NCI-H69 (cell line): Measurements from ENCODE around the gene PFDN6.
A peak's percentile ranks its signal among the peaks of the same experiment; 100 is the strongest.
"Not testable (repeated sequence)": the region's sequence is repeated elsewhere in the genome, so short reads cannot be mapped to it uniquely, and the experiment has no call there.

ENCODE experiments used
- DNase-seq: peaks from one replicate; lab custom pipeline; 2025; lab: John Stamatoyannopoulos, UW

The PFDN6 gene

DNA sequence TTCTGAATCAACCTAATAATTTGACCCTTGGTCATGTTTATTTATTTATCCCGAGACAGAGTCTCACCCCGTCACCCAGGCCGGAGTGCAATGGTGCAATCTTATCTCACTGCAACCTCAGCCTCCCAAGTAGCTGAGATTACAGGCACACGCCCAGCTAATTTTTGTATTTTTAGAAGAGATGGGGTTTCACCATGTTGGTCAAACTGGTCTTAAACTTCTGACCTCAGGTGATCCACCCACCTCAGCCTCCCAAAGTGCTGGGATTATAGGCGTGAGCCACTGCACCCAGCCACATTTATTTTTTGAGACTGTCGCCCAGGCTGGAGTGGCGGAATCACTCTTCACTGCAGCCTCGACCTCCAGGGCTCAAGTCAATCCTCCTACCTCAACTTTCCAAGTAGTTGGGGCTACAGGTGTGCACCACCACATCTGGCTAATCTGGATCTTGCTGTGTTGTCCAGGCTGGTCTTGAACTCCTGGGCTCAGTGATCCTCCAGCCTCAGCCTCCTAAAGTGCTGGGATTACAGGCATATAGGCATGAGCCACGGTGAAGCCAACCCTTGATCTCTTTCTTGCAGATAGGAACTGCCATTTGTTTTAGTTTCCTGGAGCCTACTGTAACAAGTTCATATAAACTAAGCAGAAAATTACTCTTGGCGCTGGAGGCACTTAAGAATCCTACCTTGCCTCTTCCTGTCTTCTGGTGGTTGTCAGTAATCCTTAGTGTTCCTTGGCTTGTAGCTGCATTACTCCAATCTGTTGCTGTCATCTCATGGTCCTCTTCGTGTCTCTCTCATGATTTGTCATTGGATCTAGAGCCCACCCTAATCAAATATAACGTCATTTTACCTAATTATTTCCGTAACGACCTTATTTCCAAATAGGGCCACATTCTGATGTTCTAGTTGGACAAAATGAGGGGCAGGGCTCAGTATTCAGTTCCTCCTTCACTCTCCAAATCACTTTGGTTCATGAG, 15.2 kb upstream of the PFDN6 start:
- no peak for DNase-seq

DNA sequence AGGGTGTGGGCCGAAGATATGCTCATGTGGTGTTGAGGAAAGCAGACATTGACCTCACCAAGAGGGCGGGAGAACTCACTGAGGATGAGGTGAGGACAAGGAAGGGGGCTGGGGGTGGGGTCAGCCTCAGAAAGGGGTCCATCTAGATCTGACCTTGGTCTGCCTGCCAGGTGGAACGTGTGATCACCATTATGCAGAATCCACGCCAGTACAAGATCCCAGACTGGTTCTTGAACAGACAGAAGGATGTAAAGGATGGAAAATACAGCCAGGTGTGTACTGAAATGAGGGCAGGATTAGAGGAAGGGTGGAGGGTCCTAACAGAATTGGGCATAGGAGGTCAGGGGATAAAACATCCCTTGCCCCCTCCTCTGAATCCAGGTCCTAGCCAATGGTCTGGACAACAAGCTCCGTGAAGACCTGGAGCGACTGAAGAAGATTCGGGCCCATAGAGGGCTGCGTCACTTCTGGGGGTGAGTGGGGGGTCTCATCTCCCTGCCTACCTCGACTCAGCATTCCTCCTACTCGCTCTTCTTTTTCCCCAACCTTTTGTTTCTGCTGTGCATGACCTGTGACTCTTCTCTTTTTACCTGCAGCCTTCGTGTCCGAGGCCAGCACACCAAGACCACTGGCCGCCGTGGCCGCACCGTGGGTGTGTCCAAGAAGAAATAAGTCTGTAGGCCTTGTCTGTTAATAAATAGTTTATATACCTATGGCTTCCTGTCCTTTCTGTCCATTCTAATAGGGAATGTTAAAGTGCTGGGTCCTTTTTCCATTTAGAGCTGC, 13.4 kb upstream of the PFDN6 start:
- DNase-seq = not testable (repeated sequence)

DNA sequence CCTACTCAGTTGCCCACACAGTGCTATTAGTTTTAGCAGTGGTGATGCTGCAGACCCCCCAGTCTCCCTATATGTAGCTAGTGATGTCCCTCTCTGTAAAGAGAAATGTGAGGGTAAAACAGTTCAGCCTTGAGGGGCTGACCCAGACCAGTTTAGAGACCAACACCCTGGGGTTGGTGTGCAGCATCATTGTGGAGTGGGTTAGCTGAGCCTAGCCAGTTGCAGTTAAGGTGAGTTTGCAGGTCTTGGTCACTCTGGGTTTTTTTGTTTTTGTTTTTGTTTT, 12.9 kb upstream of the PFDN6 start:
- no peak for DNase-seq

DNA sequence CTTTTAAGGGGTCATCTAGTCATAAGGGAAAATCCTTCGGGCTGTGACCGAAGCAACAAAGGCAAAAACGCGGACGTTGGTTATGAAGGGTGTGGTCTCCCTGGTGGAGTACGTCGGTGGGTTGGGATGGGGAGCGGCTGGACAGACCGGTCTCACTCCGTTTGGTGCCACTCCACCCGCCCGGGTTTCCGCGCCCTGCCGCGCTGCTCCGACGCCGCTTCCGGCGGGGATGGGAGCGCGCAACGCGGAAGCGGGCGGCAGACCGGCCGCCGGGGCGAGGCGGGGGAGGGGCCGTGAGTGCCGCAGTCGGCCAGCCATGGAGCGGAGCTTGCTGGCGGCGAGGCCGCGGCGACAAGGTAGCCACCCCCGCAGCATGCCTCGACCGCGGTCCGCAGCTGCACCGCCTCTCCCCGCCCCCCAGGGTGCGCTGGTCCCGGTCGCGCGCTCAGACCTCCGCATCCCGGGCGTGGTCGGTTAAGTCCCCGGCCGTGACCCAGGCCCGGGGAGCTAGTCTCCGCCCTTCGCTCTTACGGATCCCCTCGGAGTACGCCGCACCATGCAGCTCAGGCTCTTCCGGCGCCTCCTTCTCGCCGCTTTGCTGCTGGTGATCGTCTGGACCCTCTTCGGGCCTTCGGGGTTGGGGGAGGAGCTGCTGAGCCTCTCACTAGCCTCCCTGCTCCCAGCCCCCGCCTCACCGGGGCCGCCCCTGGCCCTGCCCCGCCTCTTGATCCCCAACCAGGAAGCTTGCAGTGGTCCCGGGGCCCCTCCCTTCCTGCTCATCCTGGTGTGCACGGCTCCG, 12.3 kb upstream of the PFDN6 start, which contains the start of gene B3GALT4:
Gene B3GALT4 (plus strand): TSS at position 260 of the 799 bp plus-strand sequence. CDS start 297 bp downstream, at position 557.
- DNase-seq = peak; percentile 90

DNA sequence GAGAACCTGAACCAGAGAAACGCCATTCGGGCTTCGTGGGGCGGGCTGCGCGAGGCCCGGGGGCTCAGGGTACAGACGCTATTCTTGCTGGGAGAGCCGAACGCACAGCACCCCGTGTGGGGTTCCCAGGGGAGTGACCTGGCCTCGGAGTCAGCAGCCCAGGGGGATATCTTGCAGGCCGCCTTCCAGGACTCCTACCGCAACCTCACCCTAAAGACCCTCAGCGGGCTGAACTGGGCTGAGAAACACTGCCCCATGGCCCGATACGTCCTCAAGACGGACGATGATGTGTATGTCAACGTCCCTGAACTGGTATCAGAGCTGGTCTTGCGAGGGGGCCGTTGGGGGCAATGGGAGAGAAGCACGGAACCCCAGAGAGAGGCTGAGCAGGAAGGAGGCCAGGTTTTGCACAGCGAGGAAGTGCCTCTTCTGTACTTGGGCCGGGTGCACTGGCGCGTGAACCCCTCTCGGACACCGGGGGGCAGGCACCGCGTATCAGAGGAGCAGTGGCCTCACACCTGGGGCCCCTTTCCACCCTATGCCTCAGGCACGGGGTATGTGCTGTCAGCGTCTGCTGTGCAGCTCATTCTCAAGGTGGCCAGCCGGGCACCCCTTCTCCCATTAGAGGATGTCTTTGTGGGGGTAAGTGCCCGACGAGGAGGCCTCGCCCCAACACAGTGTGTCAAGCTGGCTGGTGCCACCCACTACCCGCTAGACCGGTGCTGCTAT, 11.6 kb upstream of the PFDN6 start:
- peak; percentile 30 for DNase-seq

DNA sequence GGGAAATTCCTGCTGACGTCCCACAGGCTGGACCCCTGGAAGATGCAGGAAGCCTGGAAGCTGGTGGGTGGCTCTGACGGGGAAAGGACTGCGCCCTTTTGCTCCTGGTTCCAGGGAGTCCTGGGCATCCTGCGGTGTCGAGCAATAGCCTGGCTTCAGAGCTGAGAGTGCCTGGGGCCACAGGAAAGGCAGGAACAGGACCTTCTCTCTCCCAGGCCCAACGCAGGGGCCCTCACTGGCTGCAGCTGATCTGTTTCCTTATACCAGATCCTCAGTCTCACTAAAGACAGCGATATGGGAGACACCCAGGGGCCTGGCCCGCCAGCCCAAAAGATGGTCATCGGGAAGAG, 11.0 kb upstream of the PFDN6 start:
- no peak for DNase-seq

DNA sequence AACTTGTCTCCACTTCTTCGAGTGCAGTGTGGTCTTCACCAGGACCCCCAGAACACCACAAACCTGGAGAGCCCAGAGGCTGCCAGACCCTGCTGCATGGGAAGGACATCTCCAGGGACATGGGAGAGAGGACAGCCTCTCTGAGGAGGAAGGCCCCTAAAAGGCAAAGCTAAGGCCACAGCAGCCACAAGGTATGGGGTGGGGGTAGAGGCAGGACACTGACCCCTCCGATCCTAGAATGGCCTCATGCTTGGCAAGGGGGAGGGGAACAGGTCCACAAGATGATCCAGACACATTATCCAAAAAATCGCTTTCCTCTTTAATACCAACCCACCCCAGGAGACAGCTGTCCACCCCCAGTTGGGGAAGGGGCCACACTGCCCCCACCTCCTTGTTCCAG, 10.6 kb upstream of the PFDN6 start:
- DNase-seq = no peak

DNA sequence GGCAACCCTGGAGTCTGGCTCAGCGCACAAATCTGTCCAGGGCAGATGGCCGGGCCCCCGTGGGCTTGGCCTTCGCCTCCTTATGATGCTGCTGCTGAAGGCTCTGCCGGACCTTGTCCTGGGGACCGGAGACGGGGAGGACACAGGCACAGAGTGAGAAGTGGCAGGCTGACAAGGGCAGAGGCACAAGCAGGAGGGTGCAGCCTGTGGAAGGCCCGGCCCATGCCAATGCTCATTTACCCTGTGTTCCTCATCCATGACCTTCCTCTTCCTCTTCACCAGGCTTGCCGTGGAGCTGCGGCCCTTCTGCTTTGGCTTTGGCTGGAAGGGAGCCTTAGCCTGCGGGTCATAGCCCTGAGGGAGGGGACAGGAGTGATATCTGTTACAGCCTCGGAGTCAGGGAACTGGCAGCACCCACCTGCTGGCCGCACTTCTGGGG, 10.1 kb upstream of the PFDN6 start:
- DNase-seq = no peak

DNA sequence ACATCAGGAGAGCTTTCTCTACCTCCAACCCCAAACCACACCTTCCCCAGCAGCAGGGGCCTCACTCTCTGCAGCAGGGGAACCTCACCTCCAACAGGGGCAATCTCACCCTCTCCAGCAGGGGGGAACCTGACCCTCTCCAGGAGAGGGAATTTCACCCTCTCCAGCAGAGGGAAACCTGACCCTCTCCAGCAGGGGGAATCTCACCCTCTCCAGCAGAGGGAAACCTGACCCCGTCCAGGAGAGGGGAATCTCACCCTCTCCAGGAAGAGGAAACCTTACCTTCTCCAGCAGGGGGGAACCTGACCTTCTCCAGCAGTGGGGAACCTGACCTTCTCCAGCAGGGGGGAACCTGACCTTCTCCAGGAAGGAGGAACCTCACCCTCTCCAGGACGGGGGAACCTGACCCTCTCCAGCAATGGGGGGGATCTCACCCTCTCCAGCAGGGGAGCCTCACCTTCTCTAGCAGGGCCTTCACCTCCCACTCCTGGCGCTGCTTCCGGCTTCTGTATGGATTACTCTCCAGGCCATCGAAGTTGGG, 9.4 kb upstream of the PFDN6 start:
- DNase-seq = peak; percentile 57

DNA sequence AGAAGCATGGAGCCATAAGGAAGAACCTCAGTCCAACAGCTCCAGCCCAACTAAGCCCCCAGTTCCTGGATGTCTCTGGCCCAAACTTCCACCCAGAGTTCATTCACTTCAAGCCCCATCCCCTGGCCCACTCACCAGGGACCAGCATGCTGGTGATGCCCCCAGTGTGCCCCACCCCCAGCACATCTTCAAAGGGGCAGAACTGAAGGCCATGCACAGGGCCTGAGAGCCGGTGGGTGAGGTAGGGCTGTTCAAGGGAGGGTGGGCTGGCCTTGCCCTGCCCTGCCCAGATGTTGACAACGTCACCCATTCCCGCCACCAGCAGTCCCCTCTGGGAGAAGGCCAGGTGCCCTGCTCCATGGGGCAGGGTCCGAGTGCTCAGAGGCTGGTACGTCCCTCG, 8.9 kb upstream of the PFDN6 start:
- no peak for DNase-seq

DNA sequence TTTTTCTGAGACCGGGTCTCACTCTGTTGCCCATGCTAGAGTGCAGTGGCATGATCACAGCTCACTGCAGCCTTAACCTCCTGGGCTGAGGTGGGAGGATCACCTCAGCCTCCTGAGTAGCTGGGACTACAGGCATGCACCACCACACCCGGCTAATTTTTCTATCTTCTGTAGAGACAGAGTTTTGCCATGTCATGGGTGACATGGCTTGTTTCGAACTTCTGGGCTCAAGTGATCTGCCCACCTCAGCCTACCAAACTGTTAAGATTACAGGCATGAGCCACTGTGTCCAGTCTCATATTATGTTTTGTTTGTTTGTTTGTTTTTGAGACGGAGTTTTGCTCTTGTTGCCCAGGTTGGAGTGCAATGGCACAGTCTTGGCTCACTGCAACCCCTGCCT, 4.2 kb upstream of the PFDN6 start:
- not testable (repeated sequence) for DNase-seq

DNA sequence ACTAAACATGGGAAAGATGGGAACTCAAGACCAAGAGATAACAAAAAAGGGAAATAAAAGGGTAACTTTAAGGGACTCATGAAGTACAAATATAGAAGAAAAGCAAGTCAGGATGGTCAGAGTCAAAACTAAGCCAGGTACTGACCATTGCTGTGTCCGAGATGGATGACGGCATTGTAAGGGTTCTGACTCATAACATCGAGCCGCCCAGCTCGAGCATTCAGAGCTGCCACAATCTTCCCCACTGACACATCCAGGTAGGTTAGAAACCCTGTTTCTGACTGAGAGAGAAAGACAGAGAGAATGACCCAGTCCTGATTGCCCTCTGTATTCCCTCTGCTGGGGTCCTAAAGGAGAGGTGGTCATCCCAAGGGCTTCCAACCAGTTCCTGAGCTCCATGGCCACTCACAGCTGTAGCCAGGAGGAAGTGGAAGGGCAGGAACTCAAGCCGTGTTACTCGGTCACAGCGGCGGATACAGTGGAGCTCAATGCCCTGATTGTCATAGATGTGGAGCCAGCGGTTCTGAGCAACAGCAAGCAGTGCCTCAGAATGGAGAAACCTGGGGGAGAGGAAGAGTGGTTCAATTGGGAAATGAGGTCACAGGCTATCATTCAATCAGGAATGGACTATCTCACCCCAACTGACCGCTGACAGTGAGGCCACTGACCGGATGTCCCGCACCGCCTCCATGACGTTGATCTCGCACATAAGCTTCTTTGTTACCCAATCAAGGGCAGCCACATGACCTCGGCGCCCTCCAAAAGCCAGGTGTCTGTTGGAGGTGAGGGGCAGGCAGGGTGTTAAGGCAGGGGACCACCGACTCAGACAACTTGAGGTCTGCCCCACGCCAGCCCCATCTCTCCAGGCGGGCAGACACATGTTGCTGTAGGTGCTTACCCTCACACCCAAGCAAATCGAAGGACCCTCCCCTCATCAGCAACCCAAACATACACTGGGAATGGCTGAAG, 2.2 kb upstream of the PFDN6 start:
- DNase-seq = no peak

DNA sequence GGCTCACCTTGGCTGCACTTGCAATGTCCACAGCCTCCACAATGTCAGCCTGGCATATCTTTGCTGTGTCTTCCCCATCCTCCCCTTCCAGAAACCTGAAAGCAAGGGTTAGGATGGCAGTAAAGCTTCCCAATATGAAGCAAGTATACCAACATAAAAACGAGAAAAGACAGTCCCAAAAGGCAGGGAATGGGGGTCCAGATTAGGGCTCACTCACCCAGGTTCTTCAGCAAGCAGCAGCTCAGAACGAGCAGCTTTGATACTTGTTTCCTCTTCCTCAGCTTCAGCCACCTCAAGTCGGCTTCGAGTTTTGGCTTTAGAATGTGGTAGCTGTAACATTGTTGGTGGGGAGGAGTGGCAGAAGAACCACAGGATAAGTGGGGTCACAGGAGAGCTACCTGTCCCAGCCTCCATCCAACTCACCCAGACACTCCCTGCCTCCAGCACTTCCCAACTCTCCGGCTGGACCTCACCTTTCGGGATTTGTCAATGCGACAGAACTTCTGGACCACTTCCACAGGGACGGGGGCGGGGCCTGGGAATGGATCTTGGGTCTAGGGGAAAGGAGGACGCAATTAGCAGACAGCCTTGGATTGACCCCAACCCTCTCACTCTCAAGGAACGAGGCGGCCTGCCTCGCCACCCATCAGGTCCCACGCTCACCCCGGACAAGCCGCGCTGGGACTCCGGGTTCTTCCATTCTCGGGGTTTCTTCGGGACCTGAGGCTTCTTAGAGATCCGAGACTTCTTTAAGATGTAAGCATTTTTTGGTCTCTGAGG, 1.1 kb upstream of the PFDN6 start:
- no peak for DNase-seq

DNA sequence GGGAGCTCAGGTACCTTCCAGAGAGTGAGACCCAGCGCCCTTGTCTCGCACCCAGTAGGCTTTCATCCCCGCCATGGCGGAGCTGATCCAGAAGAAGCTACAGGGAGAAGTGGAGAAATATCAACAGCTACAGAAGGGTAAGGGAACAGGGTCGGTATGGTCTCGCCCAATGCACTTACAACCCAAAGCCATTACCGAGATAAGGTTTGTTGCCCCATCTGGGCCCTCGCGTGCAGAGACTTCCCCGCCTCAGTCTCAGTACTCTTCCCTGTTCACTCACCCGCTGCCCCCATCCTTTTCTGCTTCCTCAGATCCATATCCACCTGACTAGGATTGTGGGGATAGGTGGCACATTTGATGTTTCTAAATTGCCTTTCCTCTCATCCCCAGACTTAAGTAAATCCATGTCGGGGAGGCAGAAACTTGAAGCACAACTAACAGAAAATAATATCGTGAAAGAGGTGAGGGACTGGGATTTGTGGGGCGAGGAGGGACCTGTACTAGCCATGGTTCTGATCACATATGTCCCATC, 449 bp downstream of the PFDN6 start:
- no peak for DNase-seq

DNA sequence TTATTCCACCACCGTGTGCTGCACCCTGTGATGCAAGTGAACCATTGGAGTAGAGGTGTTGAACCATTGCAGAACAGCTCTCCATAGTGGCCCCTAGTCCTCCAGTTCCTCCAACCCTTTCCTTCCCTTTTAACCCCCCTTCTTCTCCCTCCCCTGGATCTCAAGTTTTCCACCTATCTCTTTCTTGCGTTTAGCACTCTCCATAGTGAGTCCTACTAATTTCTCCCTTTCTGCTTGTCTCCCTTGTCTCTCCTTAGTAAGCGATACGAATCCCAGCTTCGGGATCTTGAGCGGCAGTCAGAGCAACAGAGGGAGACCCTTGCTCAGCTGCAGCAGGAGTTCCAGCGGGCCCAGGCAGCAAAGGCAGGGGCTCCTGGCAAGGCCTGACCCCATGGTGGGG, 1.1 kb downstream of the PFDN6 start:
- DNase-seq = no peak

DNA sequence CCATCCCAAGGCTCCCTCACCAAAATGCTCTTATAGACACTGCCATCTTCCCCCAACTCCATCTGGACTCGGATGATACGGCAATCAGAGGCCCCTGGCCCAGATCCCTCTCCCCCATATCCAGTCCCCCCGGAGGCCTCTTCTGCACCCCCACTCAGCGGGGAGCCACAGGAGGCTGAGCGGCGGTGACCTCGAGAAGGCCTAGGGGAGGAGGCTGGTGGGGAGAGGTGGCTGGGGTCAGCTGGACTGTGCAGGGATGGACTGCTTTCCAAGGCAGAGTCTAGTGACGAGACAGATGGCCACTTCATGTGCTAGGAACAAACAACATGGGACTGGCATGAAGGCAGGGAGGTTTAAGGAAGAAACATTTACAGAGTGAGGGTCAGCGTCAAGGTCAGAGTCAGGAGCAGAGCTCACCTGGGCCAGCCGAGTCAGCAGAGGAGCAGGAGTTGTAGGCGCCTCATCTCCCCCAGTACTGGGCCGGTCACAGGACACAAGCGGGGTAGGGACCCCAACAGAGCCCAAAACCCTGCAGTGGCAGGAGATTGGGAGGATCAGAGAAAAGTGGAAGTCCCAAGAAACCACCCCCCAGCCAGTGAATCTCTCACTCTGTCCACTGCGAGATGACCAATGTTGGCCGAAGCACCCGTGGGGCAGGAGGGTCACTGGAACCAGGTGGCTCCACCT, 3.7 kb downstream of the PFDN6 start:
- DNase-seq = no peak

DNA sequence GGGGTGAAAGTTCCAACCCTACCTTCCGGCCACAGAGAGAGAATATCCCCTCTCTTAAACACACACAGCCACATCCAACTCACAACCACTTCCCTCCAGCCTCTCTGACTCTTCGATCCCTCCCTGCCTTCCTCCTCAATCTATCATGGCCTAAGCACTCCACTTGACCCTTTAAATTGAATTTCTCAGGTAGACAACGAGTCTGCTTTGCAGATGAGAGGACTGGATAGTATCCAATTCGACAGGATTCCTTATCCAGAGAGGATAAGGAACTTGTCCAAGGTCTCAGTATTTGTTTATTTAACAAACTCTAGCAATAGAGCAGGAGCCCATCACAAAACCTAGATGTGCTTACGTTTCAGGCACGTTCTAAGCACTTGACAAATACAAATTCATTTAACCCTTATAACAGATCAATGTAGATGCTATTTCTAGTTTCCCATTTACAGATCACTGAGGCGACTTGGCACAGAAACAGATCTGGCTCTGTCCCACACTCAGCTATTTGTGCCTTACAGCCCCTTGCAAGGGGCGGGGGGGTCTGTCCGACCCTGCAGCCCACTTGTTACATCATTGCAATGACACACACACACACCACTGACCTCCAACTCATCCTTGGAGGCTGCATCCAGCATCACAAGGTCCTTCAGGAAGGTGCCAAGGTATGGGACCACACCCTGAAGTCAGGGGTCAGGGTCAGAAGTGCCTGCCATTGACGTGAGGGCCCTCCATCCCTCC, 4.9 kb downstream of the PFDN6 start:
- DNase-seq = no peak
